Non-pigmented ciliary epithelial cell (primary cell): ENCODE data around the gene TTLL10.

Source experiments
- DNase-seq: peaks from one replicate; pipeline ENCODE4 v3.0.0-alpha.2; 2010; ENCODE audit warnings: low read depth

TTLL10 gene

DNA sequence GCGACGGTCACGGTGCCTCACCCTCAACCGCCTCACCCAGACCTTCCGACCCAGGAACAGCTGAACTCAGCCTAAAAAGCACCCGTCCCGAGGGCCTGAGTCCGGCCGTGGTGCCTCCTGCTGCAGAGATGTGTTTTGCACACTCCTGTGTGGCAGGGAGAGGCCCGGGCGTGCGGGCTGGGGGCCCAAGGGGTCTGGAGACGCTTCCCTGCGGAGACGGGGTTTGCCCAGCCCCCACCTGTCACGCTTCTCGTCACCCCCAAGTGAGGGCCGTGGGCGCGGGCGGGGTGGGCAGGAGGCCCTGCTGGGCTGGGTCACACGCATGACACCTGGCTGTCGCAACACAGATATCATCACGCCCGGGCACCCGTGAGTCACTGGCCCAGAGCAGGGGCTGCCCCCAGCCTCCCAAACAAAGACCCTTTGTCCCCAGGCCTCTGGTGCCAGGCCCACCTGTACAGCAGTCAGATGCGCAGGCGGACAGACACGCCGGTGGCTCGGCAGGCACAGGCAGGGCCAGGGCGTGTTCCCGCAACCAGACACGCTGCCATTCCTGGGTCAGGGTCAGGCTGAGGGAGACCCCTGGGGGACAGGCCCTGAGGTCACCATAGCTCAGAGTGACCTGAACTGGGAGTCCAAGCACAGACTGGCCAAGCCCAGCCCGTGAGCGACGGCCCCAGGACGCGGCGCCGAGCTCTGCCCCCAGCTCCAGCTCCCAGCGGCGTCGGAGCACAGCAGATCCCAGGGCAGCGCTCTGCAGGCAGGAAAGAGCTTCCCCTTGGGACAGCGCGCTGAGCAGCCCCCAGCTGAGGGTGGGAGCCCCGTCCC, 64.4 kb downstream of the TTLL10 start:
- no peak for DNase-seq

GRCh38 chr1:1238702-1239178, 65.1 kb downstream of the TTLL10 start:
- no peak for DNase-seq

DNA sequence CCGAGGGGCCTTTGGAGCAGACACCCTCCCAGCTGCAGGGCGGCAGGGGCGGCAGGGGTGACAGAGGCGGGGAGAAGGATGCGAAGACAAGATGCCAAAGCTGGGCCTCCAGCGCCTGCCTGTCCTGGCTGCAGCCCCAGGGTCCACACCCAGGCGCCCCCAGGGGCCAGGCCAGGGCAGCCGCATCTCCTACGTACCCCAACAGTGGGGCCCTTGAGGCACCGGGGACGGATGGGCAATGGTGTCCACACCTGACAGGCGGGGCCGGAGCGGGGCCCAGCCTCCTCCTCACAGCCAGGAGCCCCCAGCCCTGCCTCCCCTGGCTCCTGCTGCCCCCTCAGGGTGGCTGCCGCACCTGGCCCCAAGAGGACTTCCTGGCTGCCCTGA, 65.5 kb downstream of the TTLL10 start:
- DNase-seq = no peak

DNA sequence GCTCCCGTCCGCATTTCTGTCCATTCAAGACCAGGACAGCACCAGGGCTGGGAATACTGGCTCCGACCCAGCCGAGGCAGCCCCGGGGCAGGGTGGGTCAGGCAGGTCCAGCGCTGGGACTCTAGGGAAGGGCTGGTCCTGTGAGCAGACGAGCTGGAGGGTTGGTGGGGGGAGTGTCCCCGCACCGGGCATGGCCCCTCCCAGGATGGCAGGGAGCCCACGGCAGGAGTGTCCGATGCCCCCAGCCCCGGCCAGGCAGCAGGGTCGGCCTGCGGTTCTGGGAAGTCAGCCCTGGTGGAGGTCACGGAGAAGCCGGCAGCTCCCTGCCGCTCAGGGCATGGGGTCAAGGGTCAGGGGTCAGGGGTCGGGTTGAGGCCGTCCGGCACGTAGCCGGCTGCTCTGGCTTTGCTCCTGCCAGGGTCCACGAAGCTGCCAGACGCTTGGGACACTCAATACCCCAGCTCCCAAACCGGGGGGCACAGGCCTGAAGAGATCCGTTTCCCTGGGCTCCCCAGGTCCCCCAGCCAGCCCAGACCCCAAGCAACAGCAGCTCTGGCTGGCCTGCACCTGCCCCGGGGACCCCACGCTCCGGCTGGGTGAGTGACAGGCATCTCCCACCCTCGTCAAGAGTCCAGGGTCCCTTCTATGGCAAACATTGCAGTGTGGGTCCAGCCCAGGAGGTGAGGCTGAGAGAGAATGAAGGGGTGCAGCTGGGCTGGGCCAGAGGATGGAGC, 66.1 kb downstream of the TTLL10 start:
- DNase-seq = no peak

DNA sequence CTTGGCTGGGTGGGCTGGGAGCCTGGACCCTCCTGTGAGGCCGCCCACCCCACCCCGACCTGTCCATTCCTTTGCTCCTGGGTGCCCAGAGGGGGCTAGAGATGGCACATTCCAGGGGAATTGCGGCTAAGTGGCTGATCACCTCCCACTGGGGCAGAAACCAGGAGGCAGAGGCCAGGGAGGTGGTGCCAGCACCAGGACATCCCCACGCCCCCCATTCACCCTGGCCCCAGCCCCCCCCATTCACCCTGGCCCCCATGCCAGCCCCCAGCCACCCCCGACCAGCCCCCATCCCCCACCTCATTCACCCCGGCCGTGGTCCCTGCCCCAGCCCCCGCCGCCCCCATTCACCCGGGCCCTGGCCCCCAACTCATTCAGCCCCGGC, 66.7 kb downstream of the TTLL10 start:
- DNase-seq = no peak

GRCh38 chr1:1240822-1241587, 67.3 kb downstream of the TTLL10 start:
- DNase-seq = no peak

GRCh38 chr1:1241588-1242219, 68.0 kb downstream of the TTLL10 start:
- no peak for DNase-seq

GRCh38 chr1:1242461-1243265, 69.0 kb downstream of the TTLL10 start:
- DNase-seq = no peak

GRCh38 chr1:1243266-1243660, 69.6 kb downstream of the TTLL10 start:
- DNase-seq = no peak

DNA sequence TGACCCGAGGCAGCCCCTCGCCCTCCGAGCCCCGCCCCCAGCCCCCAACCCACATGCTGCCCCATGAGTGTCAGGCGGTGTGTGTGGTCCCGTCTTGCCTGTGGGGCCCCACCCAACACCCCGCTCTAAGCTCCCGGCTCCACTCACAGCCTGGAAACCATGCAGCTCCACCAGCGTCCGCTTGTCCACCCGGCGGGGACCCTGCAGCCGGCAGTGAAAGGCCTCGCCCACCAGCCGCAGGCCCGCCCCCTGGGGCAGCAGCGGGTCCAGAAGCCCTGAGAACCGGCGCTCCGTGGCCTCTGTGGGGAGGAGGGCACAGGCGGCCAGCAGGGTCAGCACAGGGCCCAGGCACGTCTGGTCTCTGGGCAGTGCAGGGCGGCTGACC, 70.1 kb downstream of the TTLL10 start:
- no peak for DNase-seq

DNA sequence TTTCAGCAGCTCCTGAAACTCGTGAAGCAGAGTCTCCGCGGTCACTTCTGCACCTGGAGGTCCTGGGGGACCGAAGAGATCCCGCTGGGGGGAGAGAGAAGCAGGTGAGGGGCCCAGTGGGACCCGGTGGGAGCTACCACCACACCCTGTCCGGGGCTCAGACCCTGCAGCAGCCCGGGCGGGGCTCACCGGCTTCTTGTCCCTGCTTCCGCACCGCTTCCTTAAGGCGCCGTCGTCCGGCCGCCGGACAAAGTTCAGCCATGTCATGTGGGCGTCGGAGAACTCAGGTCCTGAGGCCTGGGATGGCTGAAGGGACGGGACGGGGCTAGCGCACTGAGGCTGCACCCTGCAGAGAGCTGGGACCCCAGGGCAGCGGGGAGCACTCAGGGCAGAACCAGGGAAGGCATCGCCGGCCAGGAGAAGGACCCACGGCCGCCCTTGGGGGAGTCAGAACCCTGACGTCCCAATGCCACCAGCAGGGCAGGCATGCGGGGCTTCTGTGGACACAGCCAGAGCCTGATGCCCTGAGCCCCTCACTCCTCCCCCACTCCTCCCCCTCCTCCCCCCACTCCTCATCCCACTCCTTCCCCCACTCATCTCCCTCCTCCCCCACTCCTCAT, 70.6 kb downstream of the TTLL10 start:
- no peak for DNase-seq

DNA sequence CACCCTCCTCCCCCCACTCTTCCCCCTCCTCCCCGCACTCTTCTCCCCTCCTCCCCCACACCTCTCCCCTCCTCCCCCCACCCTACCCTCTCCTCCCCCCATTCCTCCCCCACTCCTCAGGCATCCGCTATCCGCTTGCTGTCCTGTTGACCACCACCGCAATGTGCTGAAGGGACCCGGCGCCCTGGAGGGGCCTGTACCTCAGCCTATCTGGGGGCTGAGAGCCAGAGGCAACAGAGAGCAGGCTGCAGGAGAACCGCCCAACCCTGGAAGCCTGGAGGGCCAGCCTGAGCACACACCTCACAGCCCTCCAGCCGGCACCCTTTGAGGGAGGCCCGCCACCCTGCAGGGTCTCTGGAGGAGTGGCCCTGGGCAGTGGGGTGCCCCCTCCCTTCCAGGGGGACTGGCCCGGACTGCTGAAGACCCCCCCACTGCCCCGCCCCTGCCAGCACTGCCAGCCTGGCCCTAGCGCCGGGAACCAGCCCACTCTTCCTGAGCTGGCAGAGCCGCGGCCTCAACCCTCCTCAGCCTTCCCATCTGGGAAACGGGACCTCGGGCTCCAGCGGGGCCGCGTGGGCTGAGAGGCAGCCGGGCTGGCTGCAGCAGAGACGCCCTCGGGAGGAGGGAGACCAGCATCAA, 71.6 kb downstream of the TTLL10 start:
- DNase-seq = no peak

DNA sequence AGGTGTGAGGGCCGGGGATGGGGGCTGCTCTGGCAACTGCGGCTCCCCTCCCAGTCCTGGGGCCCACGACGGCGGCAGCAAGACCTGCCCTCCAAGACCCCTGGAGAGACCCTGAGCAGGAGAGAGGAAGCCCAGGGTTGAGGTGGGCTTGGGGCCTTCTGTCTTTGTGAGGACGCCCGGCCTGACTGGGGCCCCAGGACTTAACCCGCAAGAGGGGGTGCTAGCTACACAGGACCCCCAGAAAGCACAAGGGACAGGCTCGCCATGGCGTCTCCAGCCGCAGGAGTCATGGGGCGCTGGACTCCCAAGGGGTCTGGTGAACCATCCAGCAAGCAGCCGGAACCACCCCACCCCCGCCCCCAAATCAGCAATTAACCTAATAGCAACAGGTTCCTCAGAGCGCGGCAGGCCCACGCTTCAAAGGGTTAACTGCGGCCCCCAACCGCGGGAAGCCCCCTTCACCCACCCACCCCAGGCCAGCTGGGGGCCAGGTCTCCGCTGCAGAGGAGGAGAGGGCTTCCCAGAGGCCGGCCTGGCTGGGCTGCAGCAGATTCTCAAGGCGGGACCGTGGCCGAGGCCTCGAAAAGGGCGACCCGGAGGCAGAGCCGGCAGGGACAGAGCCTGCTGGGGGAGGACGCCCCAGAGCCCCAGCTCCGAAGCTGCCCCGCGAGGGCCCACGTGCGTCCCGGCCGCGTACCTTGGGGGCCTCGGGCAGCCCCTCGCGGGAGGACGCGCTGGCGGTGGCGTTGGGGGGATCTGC, 72.3 kb downstream of the TTLL10 start:
- no peak for DNase-seq

DNA sequence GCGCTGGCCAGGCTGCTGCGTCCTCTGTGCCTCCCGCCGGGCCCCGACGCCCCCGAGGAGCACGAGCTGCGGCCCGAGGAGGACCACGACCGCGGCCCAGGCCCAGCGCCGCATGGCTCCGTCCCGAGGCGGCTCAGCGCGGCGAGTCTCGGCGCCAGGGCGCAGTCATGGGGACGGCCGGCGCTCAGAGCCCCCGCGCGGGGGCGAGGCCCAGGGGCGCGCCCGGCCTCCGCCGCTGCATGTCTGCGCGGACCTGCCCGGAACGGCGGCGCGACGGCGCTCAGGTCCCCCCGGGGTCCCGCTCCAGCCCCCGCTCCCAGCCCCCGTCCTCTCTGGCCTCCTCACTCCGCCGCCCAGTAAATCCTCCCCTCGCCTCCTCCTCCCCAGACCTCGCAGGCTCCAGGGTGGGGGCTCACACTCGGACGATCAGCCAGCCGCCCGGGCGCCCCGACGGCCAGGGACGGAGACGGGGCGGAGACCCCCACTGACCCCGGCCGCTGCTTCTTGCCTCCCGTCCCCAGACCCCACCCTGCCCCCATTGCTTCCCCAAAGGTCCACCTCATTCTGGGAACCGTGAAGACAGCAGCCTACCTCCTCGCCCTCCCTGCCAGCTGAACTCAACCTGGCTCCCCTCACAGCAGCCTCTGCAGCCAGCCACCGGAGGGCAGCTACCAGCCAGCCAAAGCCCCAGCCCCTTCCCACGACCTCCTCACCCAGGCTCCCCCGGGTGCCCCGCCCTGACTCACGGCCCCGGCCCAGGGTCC, 73.1 kb downstream of the TTLL10 start, which contains the start of gene C1QTNF12:
TSS of gene C1QTNF12 (minus strand) at position 146 of the 764 bp plus-strand sequence. CDS start at position 114, 32 bp downstream.
- DNase-seq = no peak

- no peak for DNase-seq
Measured at GRCh38 chr1:1247341-1247913, 73.7 kb downstream of the TTLL10 start.
